Measurements from ENCODE around the gene GOLPH3. TPM values are rescaled to one million over a fixed set of nuclear protein-coding genes. Genes with fewer than 3 reads are reported as not detected.

Gene GOLPH3
- total RNA-seq, 1 donor from 2014 or later = 83.7 TPM

DNA sequence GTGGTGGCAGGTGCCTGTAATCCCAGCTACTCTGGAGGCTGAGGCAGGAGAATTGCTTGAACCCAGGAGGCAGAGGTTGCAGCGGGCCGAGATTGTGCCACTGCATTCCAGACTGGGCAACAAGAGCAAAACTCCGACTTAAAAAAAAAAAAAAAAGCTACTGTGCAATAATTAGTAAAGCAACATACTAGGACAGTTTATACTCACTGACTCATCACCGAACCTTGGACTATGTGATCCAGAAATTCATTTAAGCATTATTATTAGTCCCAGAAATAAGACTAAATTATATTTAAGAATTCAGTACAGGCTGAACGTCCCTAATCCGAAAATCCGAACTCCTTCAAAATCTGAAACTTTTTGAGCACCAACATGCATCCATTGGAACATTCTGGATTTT, 37.8 kb downstream of the GOLPH3 start:
- DNase-seq (ENCODE audit: low read depth) (no peak), FAIRE-seq (no peak)
- peaks cover 3% of the 10 kb centered on the region for H3K36me3 ChIP-seq (ENCODE audit: control insufficient read depth, insufficient read depth, low read length)
- TF ChIP-seq, protein P1, sequence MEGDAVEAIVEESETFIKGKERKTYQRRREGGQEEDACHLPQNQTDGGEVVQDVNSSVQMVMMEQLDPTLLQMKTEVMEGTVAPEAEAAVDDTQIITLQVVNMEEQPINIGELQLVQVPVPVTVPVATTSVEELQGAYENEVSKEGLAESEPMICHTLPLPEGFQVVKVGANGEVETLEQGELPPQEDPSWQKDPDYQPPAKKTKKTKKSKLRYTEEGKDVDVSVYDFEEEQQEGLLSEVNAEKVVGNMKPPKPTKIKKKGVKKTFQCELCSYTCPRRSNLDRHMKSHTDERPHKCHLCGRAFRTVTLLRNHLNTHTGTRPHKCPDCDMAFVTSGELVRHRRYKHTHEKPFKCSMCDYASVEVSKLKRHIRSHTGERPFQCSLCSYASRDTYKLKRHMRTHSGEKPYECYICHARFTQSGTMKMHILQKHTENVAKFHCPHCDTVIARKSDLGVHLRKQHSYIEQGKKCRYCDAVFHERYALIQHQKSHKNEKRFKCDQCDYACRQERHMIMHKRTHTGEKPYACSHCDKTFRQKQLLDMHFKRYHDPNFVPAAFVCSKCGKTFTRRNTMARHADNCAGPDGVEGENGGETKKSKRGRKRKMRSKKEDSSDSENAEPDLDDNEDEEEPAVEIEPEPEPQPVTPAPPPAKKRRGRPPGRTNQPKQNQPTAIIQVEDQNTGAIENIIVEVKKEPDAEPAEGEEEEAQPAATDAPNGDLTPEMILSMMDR (IDR thresholded peaks at IDR 0.05; ENCODE audit: insufficient read depth, low read length, severe bottlenecking) = no peak
- H3K4me3 ChIP-seq (ENCODE audit: low read depth, low read length) = no peak overlapping the region
- H3K27me3 ChIP-seq (ENCODE audit: control insufficient read depth, insufficient read depth, low read length) = no peaks in the 10 kb centered on the region

DNA sequence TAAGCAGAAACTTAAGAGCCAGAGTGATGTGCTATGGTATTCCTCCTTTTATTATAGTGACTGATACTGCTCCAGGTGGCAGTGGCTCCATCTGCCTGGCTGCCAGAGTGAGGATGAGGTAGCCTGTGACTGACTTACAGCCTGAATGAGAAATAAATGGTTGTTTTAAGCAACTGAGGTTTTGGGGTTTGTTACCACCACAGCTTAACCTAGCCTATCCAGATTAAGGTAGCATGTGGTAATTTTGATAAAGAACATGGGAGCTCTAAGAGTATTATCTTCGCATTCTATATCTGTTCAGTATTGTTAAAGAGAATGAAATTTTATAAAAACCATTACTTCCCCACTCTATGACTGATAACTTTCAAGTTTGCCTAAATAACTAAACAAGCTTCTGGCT, 39.0 kb downstream of the GOLPH3 start:
- FAIRE-seq = no peak
- DNase-seq (ENCODE audit: low read depth) = no peak
- H3K27me3 ChIP-seq (ENCODE audit: control insufficient read depth, insufficient read depth, low read length) = no peaks in the 10 kb centered on the region
- no peak overlapping the region for H3K4me3 ChIP-seq (ENCODE audit: low read depth, low read length)
- TF ChIP-seq, protein P1 (IDR thresholded peaks at IDR 0.05; ENCODE audit: insufficient read depth, low read length, severe bottlenecking) = no peak
- H3K36me3 ChIP-seq (ENCODE audit: control insufficient read depth, insufficient read depth, low read length) = peaks cover 3% of the 10 kb centered on the region

GRCh38 chr5:32132757-32133156, 41.4 kb downstream of the GOLPH3 start:
- Histone ChIP-seq H3K27me3 (ENCODE audit: control insufficient read depth, insufficient read depth, low read length) (no peaks in the 10 kb centered on the region), H3K4me3 (ENCODE audit: low read depth, low read length) (no peak overlapping the region), H3K36me3 (ENCODE audit: control insufficient read depth, insufficient read depth, low read length) (peaks cover 3% of the 10 kb centered on the region)
- DNase-seq (ENCODE audit: low read depth) = no peak
- FAIRE-seq = no peak
- TF ChIP-seq, protein P1 (IDR thresholded peaks at IDR 0.05; ENCODE audit: insufficient read depth, low read length, severe bottlenecking) = no peak

DNA sequence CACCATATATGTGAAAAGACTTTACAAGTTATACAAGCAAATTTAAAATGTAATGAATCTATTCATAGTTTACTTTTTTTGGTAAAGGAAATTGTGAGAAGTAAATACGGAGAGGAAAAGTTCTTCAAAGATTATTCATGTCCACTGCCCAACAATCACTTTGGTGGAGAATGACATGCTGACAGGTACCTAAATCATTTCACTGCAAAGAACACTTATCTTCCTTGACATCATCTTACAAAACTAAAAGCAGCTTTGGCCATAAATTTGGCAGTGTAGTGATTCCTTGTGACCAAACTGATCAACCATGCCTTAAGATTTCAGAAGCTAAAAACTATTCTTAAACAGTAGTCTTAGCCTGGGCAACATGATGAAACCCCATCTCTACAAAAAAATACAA, 42.5 kb downstream of the GOLPH3 start:
- Histone ChIP-seq H3K27me3 (ENCODE audit: control insufficient read depth, insufficient read depth, low read length) (no peaks in the 10 kb centered on the region), H3K36me3 (ENCODE audit: control insufficient read depth, insufficient read depth, low read length) (peaks cover 4% of the 10 kb centered on the region), H3K4me3 (ENCODE audit: low read depth, low read length) (no peak overlapping the region)
- FAIRE-seq = no peak
- TF ChIP-seq, protein P1 (IDR thresholded peaks at IDR 0.05; ENCODE audit: insufficient read depth, low read length, severe bottlenecking) = no peak
- no peak for DNase-seq (ENCODE audit: low read depth)

DNA sequence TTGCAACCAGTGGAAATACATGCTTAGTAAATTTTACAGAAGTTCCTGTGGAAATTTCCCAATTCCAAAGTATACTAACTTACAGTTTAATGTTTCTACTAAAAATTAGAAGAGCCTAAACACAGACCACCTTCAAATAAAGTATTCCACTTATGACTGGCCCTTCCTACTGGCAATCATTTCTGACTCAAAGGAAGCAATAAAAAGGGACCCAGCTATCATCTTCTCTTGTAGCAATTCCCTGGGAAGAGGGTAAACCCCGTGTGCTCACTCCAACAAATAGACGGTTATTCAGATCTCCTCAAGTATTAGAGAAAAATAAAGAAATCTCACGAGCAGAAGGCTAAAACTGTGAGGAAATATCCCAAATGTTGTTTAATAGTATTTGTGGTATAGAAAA, 43.3 kb downstream of the GOLPH3 start:
- no peak overlapping the region for H3K4me3 ChIP-seq (ENCODE audit: low read depth, low read length)
- TF ChIP-seq, protein P1 (IDR thresholded peaks at IDR 0.05; ENCODE audit: insufficient read depth, low read length, severe bottlenecking) = no peak
- H3K36me3 ChIP-seq (ENCODE audit: control insufficient read depth, insufficient read depth, low read length) = peaks cover 4% of the 10 kb centered on the region
- H3K27me3 ChIP-seq (ENCODE audit: control insufficient read depth, insufficient read depth, low read length) = no peaks in the 10 kb centered on the region
- FAIRE-seq (no peak), DNase-seq (ENCODE audit: low read depth) (no peak)

- no peaks in the 10 kb centered on the region for H3K27me3 ChIP-seq (ENCODE audit: control insufficient read depth, insufficient read depth, low read length)
- H3K36me3 ChIP-seq (ENCODE audit: control insufficient read depth, insufficient read depth, low read length) = peaks cover 1% of the 10 kb centered on the region
- FAIRE-seq = no peak
- DNase-seq (ENCODE audit: low read depth) = no peak
- H3K4me3 ChIP-seq (ENCODE audit: low read depth, low read length) = no peak overlapping the region
- TF ChIP-seq, protein P1 (IDR thresholded peaks at IDR 0.05; ENCODE audit: insufficient read depth, low read length, severe bottlenecking) = no peak
Observed at GRCh38 chr5:32129074-32129598, 45.0 kb downstream of the GOLPH3 start.

All from bronchial epithelial cell (primary cell).